Activated B cell treated with CpG ODN at 0.5 μM for 24 hours (primary cell): ENCODE results near the gene GLRA1. TPM values are rescaled to one million over a fixed set of nuclear protein-coding genes. Genes with fewer than 3 reads are reported as not detected.
"Not testable (repeated sequence)": the region's sequence is repeated elsewhere in the genome, so short reads cannot be mapped to it uniquely, and the experiment has no call there.

Source experiments
- ATAC-seq: fragments of 200-7000 bp; cut with Tn5 transposase; one replicate; pipeline ENCODE4 v1.10.0; 2021; ENCODE audit warnings: low read depth, mild to moderate bottlenecking, moderate library complexity
- CTCF ChIA-PET: fragments of 350-600 bp; sonication (Branson Sonifier 250); formaldehyde crosslinking; loops from one replicate; lab custom pipeline; 2021; ENCODE audit warnings: antibody characterized with exemption; lab: Charles Lee
- POLR2A ChIA-PET: fragments of 350-600 bp; sonication (Branson Sonifier 250); formaldehyde crosslinking; loops from one replicate; lab custom pipeline; 2021; ENCODE audit warnings: antibody characterized with exemption; lab: Charles Lee
- DNase-seq: peaks from one replicate; pipeline ENCODE4 v3.0.0; 2022
- H3K27ac Mint-ChIP-seq: one replicate; pipeline ENCODE4 v1.8.0; 2020; ENCODE audit warnings: mixed read lengths
- H3K27me3 Mint-ChIP-seq: one replicate; pipeline ENCODE4 v1.8.0; 2021; ENCODE audit warnings: mixed read lengths
- H3K36me3 Mint-ChIP-seq: one replicate; pipeline ENCODE4 v1.8.0; 2021; ENCODE audit warnings: low read depth, mixed read lengths
- H3K4me1 Mint-ChIP-seq: one replicate; pipeline ENCODE4 v1.8.0; 2021; ENCODE audit warnings: mixed read lengths
- H3K4me3 Mint-ChIP-seq: one replicate; pipeline ENCODE4 v1.8.0; 2020; ENCODE audit warnings: mild to moderate bottlenecking, mixed read lengths
- H3K9me3 Mint-ChIP-seq: one replicate; pipeline ENCODE4 v1.8.0; 2020; ENCODE audit warnings: mixed read lengths
- intact Hi-C: fragments of 100-400 bp; cut with micrococcal nuclease; formaldehyde crosslinking; loops from one replicate; pipeline ENCODE4 v1.15.1; 2024
- total RNA-seq: library from RNA; stranded (reverse); gene quantifications from 2 replicates; pipeline ENCODE4 v1.2.3, GENCODE V29; 2022
- TF ChIP-seq, protein P1 (sequence below): fragments of 200-600 bp; IDR thresholded peaks from one replicate; pipeline ENCODE4 v1.8.0; 2022; ENCODE audit warnings: antibody characterized with exemption, mild to moderate bottlenecking

The GLRA1 gene
- total RNA-seq, 1 donor from 2014 or later = not detected

DNA sequence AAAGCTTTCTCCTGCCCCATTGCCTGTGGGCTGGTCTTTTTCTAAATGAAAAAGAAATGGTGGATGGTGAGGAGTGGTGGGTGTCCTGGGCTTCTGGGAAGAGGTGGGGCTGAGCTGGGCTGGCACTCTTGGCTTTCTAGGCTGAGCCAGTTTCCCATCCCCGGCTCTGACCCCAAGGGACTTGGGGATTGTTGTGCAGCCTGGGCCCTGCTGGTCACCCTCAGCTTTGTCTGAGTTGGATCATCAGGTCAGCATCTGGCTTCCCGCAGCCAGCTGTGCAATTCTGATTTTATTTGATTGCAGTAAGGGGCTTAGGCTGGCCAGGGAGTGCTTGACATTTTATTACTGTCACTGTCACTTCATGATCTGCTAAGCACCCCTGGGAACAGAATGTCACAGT lies 25.3 kb downstream of the GLRA1 start:
- Mint-ChIP-seq H3K27me3 (peaks cover 10% of the 10 kb centered on the region), H3K36me3 (no peaks in the 10 kb centered on the region), H3K4me3 (no peak overlapping the region), H3K27ac (no peak overlapping the region), H3K4me1 (peaks cover 2% of the 10 kb centered on the region), H3K9me3 (no peaks in the 10 kb centered on the region)
- CTCF ChIA-PET = no interaction called here
- POLR2A ChIA-PET = no interaction called here
- DNase-seq (no peak), ATAC-seq (no peak)
- TF ChIP-seq, protein P1, sequence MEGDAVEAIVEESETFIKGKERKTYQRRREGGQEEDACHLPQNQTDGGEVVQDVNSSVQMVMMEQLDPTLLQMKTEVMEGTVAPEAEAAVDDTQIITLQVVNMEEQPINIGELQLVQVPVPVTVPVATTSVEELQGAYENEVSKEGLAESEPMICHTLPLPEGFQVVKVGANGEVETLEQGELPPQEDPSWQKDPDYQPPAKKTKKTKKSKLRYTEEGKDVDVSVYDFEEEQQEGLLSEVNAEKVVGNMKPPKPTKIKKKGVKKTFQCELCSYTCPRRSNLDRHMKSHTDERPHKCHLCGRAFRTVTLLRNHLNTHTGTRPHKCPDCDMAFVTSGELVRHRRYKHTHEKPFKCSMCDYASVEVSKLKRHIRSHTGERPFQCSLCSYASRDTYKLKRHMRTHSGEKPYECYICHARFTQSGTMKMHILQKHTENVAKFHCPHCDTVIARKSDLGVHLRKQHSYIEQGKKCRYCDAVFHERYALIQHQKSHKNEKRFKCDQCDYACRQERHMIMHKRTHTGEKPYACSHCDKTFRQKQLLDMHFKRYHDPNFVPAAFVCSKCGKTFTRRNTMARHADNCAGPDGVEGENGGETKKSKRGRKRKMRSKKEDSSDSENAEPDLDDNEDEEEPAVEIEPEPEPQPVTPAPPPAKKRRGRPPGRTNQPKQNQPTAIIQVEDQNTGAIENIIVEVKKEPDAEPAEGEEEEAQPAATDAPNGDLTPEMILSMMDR = no peak
- intact Hi-C loops = no loop called here

DNA sequence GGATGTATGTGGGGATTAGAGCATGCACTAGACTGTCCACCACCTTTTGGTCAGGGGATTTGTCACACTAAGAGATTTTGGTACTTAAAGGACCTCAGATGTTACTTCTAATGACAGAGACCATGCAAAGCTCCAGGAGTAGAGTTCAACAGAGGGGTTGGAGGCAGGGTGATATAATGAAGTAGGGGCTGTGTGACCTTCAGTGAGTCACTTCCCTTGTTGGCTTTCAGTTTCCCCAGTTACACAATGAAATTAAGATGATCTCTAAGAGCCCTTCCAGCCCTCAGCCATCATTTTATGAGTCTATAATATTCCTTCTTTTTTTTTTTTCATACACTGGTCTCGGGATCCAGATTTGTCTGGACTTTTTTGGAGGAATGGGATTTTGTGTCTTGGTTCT lies 26.8 kb downstream of the GLRA1 start:
- POLR2A ChIA-PET = no interaction called here
- intact Hi-C loops = no loop called here
- DNase-seq (no peak), ATAC-seq (no peak)
- Mint-ChIP-seq H3K27me3 (peaks cover 3% of the 10 kb centered on the region), H3K27ac (no peak overlapping the region), H3K4me1 (peaks cover under 1% of the 10 kb centered on the region), H3K36me3 (no peaks in the 10 kb centered on the region), H3K9me3 (no peaks in the 10 kb centered on the region), H3K4me3 (no peak overlapping the region)
- CTCF ChIA-PET = no interaction called here
- TF ChIP-seq, protein P1 = no peak

DNA sequence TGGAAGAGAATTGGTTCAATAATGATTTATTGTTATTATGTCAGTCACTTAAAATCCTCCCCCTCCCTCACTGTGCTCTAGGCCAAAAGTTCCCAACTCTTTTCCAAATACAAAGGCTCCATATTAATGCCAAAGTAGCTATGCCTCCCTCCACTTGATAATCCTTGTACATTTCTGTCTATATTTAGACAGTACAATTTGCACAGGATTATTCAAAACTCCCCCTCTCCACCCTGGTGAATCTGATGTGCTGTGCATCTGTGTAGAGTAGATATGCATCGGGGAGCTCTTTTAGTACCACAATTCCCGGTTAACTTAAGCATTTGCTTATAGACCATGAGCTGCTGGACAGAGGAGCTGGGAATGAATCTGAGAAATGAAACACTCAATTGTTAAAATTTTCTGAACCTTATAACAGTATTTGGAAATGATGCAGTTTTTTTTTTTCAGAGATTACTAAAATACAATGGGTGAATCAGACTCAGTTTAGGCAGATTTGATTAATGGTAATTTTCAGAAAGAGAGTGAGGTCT lies 27.6 kb downstream of the GLRA1 start:
- no peak for ATAC-seq
- ChIA-PET POLR2A (no interaction called here), CTCF (no interaction called here)
- intact Hi-C loops = no loop called here
- Mint-ChIP-seq H3K27ac (no peak overlapping the region), H3K27me3 (peaks cover 3% of the 10 kb centered on the region), H3K4me3 (no peak overlapping the region), H3K4me1 (no peaks in the 10 kb centered on the region), H3K9me3 (no peaks in the 10 kb centered on the region), H3K36me3 (no peaks in the 10 kb centered on the region)
- TF ChIP-seq, protein P1 = no peak
- DNase-seq = no peak

DNA sequence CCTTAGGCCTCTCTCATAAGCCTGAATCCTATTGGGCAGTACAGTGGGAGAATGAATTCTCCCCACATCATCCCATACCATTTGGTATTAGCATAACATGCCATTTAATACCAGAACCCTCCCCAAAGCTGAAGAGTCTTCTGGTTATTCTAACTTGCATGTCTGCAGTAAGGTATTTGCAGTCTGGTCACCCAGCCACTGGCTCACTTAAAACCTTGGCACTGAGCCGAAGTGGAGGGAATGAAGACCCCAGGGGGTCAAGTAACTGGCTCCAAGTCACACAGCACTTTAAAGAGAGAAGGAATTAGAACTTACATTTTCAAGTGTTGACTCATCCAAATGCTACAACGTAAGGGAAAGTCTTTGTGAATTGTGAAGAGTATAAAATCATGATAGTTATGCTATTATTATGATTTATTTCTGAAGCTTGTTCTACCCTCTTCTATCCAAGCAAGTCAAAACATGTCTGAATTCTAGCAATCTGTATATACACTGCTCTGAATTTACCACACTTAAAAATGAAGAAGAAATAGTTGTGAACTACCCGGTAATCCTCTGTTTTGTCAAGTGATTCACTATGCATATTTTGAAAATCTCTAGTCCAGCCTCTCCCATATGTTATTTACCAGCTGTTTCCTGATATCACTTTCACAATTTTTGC lies 28.5 kb downstream of the GLRA1 start:
- ATAC-seq (no peak), DNase-seq (no peak)
- no peak overlapping the region for H3K4me3 Mint-ChIP-seq
- H3K9me3 Mint-ChIP-seq = no peaks in the 10 kb centered on the region
- TF ChIP-seq, protein P1 = no peak
- H3K36me3 Mint-ChIP-seq = no peaks in the 10 kb centered on the region
- H3K27me3 Mint-ChIP-seq = peaks cover 3% of the 10 kb centered on the region
- no peaks in the 10 kb centered on the region for H3K4me1 Mint-ChIP-seq
- intact Hi-C loops = no loop called here
- CTCF ChIA-PET = no interaction called here
- POLR2A ChIA-PET = no interaction called here
- H3K27ac Mint-ChIP-seq = no peak overlapping the region

DNA sequence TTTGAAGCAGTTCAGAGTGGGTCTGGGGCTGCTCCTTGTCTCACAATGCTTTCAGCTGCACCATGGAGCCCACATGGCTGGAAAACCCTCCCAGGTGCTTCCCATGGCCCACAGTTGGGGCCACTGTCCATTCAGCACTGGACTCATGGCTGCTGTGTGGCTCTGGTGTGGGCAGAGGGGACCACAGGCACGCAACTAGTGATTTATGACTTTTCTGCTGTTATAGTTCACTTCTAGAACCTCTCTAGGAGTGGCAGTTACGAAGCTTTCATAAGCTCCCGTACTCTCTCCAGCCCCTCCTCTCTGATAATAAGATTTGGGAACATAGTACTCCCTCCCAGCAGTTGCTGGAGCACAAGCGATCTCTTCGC lies 29.0 kb downstream of the GLRA1 start:
- no peaks in the 10 kb centered on the region for H3K9me3 Mint-ChIP-seq
- CTCF ChIA-PET = no interaction called here
- TF ChIP-seq, protein P1 = no peak
- no peak for DNase-seq
- no peaks in the 10 kb centered on the region for H3K36me3 Mint-ChIP-seq
- H3K27me3 Mint-ChIP-seq = peaks cover 3% of the 10 kb centered on the region
- H3K27ac Mint-ChIP-seq = no peak overlapping the region
- H3K4me3 Mint-ChIP-seq = no peak overlapping the region
- H3K4me1 Mint-ChIP-seq = no peaks in the 10 kb centered on the region
- ATAC-seq = no peak
- POLR2A ChIA-PET = no interaction called here
- intact Hi-C loops = no loop called here

DNA sequence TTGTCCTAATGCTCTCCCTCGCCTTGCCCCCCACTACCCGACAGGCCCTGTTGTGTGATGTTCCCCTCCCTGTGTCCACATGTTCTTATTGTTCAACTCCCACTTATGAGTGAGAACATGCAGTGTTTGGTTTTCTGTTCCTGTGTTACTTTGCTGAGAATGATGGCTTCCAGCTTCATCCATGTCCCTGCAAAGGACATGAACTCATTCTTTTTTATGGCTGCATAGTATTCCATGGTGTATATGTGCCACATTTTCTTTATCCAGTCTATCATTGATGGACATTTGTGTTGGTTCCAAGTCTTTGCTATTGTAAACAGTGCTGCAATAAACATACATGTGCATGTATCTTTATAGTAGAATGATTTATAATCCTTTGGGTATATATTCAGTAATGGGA lies 31.2 kb downstream of the GLRA1 start:
- POLR2A ChIA-PET, H3K4me1 Mint-ChIP-seq, H3K4me3 Mint-ChIP-seq, H3K36me3 Mint-ChIP-seq, ATAC-seq, CTCF ChIA-PET, H3K27ac Mint-ChIP-seq, intact Hi-C loops, DNase-seq, H3K9me3 Mint-ChIP-seq, H3K27me3 Mint-ChIP-seq: not testable (repeated sequence)
